Body of pancreas (tissue), 4 donors: ENCODE measurements around the gene VPS13C. TPM values are rescaled to one million over a fixed set of nuclear protein-coding genes. Genes with fewer than 3 reads are reported as not detected.

ENCODE experiments used
- ATAC-seq: fragments of 150-250 bp; one replicate; pipeline ENCODE4 v1.9.1; 2016
- DNase-seq, 4 donors: peaks; one replicate each; pipeline ENCODE4 v3.0.0-alpha.2; 2019
- H3K27ac ChIP-seq, 4 donors: fragments of 200-600 bp; sonication (generic); 1 replicate in 3 of 4; 2 replicates in 1 of 4; pipeline versions ENCODE4 v1.5.1 to v1.6.1; 2016 to 2019; ENCODE audit warnings: mild to moderate bottlenecking in 1 of 4, mixed read lengths in 1 of 4, moderate library complexity in 1 of 4
- H3K27me3 ChIP-seq, 2 donors: fragments of 200-600 bp; sonication (generic); one replicate each; pipeline ENCODE4 v1.6.0; 2016; ENCODE audit warnings: mild to moderate bottlenecking in 1 of 2
- H3K36me3 ChIP-seq, 2 donors: fragments of 200-600 bp; sonication (generic); replicated peaks in 1 of 2; 2 replicates each; pipeline ENCODE4 v1.5.1; 2016; ENCODE audit warnings: low read depth in 2 of 2; ENCODE audit not compliant: insufficient read depth in 1 of 2
- H3K4me1 ChIP-seq: fragments of 200-600 bp; sonication (generic); one replicate; pipeline ENCODE4 v1.6.0; 2016
- H3K4me3 ChIP-seq, 2 donors: fragments of 200-600 bp; sonication (generic); 1 replicate in 1 of 2; 2 replicates in 1 of 2; pipeline ENCODE4 v1.5.1; 2016 to 2019
- H3K9me3 ChIP-seq, 3 donors: fragments of 200-600 bp; sonication (generic); 1 replicate in 2 of 3; 2 replicates in 1 of 3; pipeline ENCODE4 v1.5.1; 2016
- POLR2A ChIP-seq, 3 donors: fragments of 450-650 bp; IDR thresholded peaks; one replicate each; pipeline ENCODE4 v1.6.1; 2016; ENCODE audit warnings: antibody characterized with exemption in 3 of 3, mild to moderate bottlenecking in 2 of 3
- WGBS, 2 donors: methylation state at CpG; one replicate each; pipeline ENCODE4 v1.1.5; 2017; 5-methylcytosine and 5-hydroxymethylcytosine counted together
- intact Hi-C: fragments of 100-400 bp; cut with DNase I; formaldehyde crosslinking; loops from one replicate; pipeline ENCODE4 v1.15.1; 2023
- total RNA-seq, 2 donors: library from RNA; depleted of rRNA; stranded (reverse); fragments of >200 nt; gene quantifications; one replicate each; pipeline ENCODE4 v1.1.0, GENCODE V29; 2016
- TF ChIP-seq, protein P1 (sequence below), 7 experiments: fragments of 450-650 bp in 4 of 7; fragments of 200-600 bp in 3 of 7; sonication (generic) in 3 of 7; IDR thresholded peaks; one replicate each; pipeline ENCODE4 v1.5.1; 2016 to 2019; ENCODE audit warnings: antibody characterized with exemption in 7 of 7

Gene VPS13C
- total RNA-seq, 2 donors from 2014 or later: 67.2 to 68.6 TPM

DNA sequence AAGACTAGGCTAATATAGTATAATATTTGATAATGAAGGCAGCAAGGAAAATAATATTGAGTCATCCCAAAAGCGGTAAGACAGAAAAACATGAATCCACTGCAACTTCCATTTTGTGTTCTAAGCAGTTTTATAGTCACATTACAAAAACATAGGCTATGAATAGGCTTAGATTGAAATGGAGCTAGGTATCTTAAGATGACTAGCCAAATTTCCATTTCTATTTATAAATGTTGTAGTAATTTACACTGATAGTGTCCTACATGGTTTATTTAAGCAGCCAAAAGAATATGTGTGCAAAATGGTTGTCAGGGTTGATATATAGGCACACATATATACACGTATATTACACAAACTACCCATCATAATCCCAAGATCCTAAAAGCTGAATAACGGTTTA lies 82.0 kb downstream of the VPS13C start:
- no peaks in the 10 kb centered on the region for H3K4me1 ChIP-seq
- ATAC-seq: no peak
- no peaks in the 10 kb centered on the region for H3K27me3 ChIP-seq
- intact Hi-C loops: no loop called here
- no peak for TF ChIP-seq POLR2A (IDR thresholded peaks at IDR 0.05)
- TF ChIP-seq, protein P1, sequence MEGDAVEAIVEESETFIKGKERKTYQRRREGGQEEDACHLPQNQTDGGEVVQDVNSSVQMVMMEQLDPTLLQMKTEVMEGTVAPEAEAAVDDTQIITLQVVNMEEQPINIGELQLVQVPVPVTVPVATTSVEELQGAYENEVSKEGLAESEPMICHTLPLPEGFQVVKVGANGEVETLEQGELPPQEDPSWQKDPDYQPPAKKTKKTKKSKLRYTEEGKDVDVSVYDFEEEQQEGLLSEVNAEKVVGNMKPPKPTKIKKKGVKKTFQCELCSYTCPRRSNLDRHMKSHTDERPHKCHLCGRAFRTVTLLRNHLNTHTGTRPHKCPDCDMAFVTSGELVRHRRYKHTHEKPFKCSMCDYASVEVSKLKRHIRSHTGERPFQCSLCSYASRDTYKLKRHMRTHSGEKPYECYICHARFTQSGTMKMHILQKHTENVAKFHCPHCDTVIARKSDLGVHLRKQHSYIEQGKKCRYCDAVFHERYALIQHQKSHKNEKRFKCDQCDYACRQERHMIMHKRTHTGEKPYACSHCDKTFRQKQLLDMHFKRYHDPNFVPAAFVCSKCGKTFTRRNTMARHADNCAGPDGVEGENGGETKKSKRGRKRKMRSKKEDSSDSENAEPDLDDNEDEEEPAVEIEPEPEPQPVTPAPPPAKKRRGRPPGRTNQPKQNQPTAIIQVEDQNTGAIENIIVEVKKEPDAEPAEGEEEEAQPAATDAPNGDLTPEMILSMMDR (IDR thresholded peaks at IDR 0.05): no peak
- H3K4me3 ChIP-seq: no peak overlapping the region
- no peaks in the 10 kb centered on the region for H3K9me3 ChIP-seq
- H3K36me3 ChIP-seq: peaks cover 0 to 7% of the 10 kb centered on the region in 2 donors
- DNase-seq: no peak
- 61 to 82% methylated on average over 3 of the region's 3 CpGs for WGBS, 2 donors
- no peak overlapping the region for H3K27ac ChIP-seq

DNA sequence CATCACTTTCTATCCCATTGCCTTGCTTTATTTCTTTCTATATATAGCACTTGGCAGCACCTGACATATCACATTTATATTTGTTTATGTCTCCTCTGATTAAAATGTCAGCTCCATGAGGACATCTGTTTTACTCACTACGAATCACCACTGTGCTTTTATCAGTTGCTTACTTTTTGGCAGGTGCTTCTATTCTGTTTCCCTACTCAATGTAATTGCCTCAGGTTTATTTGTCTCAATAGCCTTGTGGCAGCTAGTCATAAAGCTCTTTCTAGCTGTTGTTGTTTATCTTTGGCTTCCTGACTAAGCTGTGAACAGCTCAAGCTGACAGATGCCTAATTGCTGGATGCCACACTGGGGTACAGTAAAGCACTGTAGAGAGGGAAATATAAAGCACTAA lies 85.5 kb downstream of the VPS13C start:
- DNase-seq (no peak), ATAC-seq (no peak)
- Histone ChIP-seq H3K36me3 (peaks cover 0 to 25% of the 10 kb centered on the region in 2 donors), H3K4me3 (no peak overlapping the region), H3K27me3 (no peaks in the 10 kb centered on the region), H3K9me3 (no peaks in the 10 kb centered on the region), H3K27ac (no peak overlapping the region), H3K4me1 (no peaks in the 10 kb centered on the region)
- intact Hi-C loops: no loop called here
- TF ChIP-seq, protein P1 (IDR thresholded peaks at IDR 0.05): no peak
- no peak for TF ChIP-seq POLR2A (IDR thresholded peaks at IDR 0.05)
- 19 to 21% methylated on average over 1 of the region's 1 CpG for WGBS, 2 donors

- no peak overlapping the region for H3K27ac ChIP-seq
- intact Hi-C loops: no loop called here
- ATAC-seq: no peak
- H3K9me3 ChIP-seq: no peaks in the 10 kb centered on the region
- 52 to 56% methylated on average over 1 of the region's 1 CpG for WGBS, 2 donors
- peaks cover 0 to 25% of the 10 kb centered on the region in 2 donors for H3K36me3 ChIP-seq
- no peak overlapping the region for H3K4me3 ChIP-seq
- TF ChIP-seq, protein P1 (IDR thresholded peaks at IDR 0.05): no peak
- TF ChIP-seq POLR2A (IDR thresholded peaks at IDR 0.05): no peak
- no peaks in the 10 kb centered on the region for H3K27me3 ChIP-seq
- no peaks in the 10 kb centered on the region for H3K4me1 ChIP-seq
- no peak for DNase-seq
These were observed 86.1 kb downstream of the VPS13C start for GRCh38 chr15:61974118-61974517.

DNA sequence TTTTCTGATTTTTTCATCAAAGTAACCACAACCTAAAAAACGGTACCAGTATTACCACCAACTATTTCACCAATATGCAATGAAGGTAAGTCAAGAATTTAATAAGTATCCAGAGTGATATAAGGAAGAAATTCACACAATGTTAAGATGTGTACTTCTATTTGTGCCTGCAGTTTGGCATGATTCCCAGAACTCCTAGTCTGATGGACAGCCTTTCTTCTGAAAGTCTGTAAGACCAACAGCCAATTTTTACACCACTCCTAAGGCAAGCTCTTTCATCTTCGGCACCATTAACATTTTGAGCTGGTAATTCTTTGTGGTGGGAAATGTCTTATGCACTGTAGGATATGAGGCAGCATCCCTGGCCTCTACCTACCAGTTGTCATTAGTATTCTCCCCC lies 108.3 kb downstream of the VPS13C start:
- Histone ChIP-seq H3K27me3 (no peaks in the 10 kb centered on the region), H3K27ac (no peak overlapping the region), H3K36me3 (peaks cover 0 to 9% of the 10 kb centered on the region in 2 donors), H3K4me1 (peaks cover 7% of the 10 kb centered on the region), H3K4me3 (no peak overlapping the region), H3K9me3 (no peaks in the 10 kb centered on the region)
- ATAC-seq: no peak
- no peak for TF ChIP-seq POLR2A (IDR thresholded peaks at IDR 0.05)
- TF ChIP-seq, protein P1 (IDR thresholded peaks at IDR 0.05): no peak
- WGBS, 2 donors: 62% methylated on average over 2 of the region's 2 CpGs
- intact Hi-C loops: no loop called here
- peak in 3 of 4 donors; percentile 16 to 47 (median 22) for DNase-seq

GRCh38 chr15:61946778-61947177 lies 113.5 kb downstream of the VPS13C start:
- Histone ChIP-seq H3K4me1 (no peaks in the 10 kb centered on the region), H3K27me3 (no peaks in the 10 kb centered on the region), H3K36me3 (peaks cover 4 to 10% of the 10 kb centered on the region in 2 donors), H3K4me3 (no peak overlapping the region), H3K27ac (no peak overlapping the region), H3K9me3 (no peaks in the 10 kb centered on the region)
- TF ChIP-seq POLR2A (IDR thresholded peaks at IDR 0.05): no peak
- TF ChIP-seq, protein P1 (IDR thresholded peaks at IDR 0.05): no peak
- DNase-seq (no peak), ATAC-seq (no peak)
- intact Hi-C loops: no loop called here
